GM21576 (cell line): ENCODE measurements around the gene RB1.
A peak's percentile ranks its signal among the peaks of the same experiment; 100 is the strongest.

Experiments used
- ATAC-seq: cut with Tn5 transposase; IDR thresholded peaks from one replicate; pipeline ENCODE4 v1.9.1; 2021; ENCODE audit warnings: mild to moderate bottlenecking, moderate library complexity; ENCODE audit not compliant: unreplicated experiment

RB1 gene

DNA sequence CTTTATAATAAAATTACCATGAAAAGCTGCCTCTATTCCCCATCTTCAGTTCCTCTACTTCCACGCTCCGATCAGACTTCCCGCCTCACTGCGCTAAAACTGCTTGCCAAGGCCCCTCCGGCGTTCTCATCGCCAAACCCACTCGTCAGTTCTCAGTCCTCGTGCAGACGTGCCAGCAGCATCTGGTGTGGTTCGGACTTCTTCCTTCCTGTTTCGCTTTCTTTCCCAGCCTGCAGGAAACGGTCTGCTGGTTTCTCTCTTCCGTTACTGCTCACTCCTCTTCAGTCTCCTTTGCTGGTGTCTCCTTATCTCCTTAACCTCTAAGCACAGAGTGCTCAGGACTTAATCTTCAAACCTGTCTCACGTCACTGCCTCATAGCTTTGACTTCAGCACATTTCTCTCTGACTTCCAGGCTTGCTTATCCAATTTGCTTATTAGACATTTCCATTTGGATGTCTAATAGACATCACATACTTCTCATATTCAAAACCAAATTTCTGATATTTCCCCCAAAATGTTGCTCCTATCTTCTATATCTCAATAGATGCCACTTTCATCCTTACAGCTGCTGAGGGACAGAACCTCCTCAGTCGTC lies 189.0 kb downstream of the RB1 start:
- peak; percentile 77 for ATAC-seq

DNA sequence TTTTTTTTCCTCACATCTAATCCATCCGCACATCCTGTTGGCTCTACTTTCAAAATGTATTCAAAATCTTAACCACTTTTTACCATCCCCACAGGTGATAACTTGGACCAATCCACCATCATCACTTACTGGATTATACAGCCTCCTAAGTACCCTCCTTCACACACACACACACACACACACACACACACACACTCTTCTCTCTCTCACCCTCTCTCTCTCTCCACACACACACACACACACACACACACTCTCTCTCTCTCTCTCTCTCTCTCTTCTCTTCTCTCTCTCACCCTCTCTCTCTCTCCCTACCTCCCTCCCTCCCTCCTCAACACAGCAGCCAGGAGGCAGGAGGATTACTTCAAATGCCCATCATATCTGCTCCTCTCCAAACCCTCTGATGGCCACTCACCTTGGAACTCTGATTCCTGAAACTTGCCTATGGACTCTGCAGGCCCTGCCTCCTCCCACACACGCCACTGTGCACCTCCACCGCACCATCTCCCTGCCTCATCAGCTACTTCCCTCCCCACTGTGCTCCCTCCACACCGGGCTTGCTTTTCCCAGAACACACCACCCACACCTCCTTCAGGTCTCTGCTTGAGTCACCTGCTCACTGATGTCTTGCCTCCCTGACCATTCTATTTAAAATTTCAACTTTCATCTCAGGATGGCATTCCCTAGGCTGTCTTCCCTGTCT lies 189.7 kb downstream of the RB1 start:
- ATAC-seq: no peak

- ATAC-seq: no peak
Measured at GRCh38 chr13:48493851-48494250, 190.3 kb downstream of the RB1 start.

DNA sequence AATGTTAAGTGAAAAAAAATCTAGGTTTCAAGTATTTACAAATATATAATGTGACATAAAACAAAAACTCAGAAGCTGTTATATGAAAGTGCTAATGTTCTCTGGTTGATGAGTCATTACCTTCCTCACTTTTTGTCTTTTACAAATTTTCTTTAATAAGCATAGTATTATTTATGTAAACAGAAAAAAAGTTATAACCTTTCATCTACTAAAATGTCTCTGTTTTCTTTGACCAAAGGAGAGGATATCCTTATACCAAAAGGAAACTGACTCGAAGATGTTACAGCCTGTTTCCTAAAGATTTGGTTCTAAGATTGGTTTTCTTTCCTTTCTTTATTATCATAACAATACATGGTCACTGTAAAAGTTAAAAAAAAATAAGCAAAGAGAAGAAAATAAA lies 191.3 kb downstream of the RB1 start:
- ATAC-seq: no peak

GRCh38 chr13:48496271-48497161 lies 193.0 kb downstream of the RB1 start:
- no peak for ATAC-seq

- no peak for ATAC-seq
Measured at GRCh38 chr13:48497669-48498068, 194.1 kb downstream of the RB1 start.

- ATAC-seq: no peak
Measured at GRCh38 chr13:48500652-48501197, 197.2 kb downstream of the RB1 start.

GRCh38 chr13:48501705-48502104 lies 198.2 kb downstream of the RB1 start:
- no peak for ATAC-seq

- ATAC-seq: no peak
Measured at GRCh38 chr13:48502601-48503319, 199.2 kb downstream of the RB1 start.

DNA sequence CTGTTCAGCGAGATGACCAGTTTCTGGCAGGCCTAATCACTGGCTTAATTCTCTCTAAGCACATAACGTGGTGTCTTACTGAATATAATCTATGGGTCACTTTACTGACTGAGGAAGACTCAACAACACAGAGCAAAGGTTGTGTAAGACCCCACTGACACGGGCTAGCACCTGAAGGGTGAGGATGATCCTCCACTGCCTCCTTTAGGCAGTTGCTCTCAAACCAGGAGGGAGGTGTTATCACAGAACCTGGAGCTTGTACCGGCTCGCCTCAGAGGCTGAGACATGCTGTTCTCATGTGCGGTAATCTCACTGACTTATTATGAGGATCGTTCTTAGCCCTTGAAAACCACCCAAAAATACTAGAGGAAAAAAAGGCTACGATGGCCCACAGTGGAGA lies 201.1 kb downstream of the RB1 start:
- no peak for ATAC-seq

DNA sequence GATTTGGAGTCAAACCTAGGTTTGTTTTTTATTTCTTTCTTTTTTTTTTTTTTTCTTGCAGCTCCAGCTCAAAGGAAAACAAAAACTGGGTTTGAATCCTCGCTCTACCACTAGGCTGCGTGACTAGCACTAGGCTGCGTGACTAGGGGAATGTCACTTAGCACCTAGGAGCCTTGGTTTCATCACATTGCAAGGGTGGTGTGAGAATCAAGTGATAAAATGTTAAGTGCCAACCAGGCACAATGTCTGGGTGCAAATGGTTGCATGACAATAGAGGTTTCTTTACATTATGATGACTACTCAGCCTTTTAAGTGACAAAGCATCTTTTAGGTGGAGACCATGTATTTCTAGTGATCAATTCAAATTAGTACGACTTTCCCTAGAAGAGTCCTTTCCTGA lies 201.5 kb downstream of the RB1 start:
- no peak for ATAC-seq

GRCh38 chr13:48505597-48506091 lies 202.1 kb downstream of the RB1 start:
- ATAC-seq: peak; percentile 72

GRCh38 chr13:48506092-48506701 lies 202.6 kb downstream of the RB1 start:
- ATAC-seq: peak; percentile 13

DNA sequence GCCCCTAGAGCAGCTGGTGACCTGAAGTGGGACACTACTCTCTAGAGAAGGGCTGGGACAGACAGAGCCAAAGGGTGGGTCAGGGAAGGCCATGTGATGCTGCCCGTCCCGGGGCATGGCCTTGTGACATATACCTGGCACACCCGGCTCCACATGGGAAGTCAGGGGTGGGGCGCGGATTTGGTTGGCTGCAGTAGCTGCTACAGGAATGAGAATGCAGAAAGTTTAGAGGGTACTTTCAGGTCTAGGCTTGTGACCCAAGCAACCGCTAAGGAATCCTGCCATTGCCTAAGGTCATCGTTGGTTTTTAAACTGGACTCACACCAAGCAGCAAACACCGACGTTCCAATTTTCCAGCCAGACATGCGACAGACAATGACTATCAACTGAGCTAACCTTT lies 203.5 kb downstream of the RB1 start:
- no peak for ATAC-seq

DNA sequence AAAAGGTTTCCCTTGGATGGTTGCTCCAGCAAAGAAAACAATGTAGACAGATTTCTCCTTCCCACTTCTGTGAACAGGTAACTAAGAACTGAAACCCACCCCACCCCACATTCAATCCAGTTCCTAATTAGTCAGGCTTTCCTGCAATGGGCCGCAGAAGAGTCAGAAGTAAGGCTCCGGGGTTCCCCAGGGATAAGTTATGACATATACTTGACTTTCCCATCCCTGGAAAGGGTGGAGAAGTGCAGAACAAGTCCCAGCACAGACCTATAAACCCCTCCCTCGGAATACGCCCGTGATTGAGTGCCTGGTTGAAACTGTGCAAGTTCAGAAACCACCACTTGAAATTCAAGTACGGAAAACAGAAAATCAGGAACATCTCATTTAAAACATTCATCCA lies 204.5 kb downstream of the RB1 start:
- ATAC-seq: no peak

GRCh38 chr13:48510698-48511097 lies 207.1 kb downstream of the RB1 start:
- ATAC-seq: no peak

DNA sequence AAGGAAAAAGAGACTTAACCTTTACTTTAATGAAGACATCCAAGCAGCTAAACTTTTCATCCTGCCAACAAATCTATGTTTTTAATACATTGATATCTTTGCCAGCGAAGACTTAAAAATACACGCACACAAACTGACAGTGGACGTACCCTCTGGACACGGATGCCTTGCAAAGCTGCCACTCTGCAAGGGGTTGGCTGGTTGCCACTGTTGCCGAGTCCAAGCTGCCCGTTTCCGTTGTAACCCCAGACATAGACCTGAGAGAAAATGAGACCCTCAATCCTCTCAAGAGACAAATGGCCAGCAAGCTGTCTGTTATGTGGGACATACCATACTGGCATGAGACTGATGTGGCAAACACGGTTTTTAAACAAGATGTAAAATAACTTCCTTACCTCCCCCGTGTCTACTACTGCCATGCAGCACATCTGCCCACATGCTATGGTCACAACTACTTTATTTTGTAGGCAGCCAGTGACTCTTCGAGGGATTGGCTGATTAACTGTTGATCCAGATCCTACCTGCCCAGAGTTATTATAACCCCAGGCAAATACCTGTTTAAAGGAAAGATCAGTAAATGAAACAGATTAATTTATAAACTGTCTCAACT lies 208.2 kb downstream of the RB1 start:
- ATAC-seq: no peak

DNA sequence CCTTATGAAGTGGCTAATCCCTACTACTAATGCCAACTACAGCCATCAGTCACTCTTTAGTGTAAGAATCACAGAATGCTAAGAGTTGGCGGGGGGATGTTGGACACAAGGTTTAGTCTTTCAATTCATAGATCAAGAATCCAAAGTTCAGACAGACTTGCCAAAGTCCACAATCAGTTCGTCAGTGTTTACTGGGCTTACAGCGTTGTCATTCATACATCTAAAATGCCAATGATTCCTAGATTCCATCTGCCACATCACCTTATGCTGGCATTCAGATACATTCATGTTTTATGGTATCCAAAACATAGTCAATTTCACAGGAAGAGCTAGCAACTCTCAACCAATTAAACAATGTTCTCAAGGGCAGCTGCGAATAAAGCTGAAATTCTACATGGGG lies 211.2 kb downstream of the RB1 start:
- no peak for ATAC-seq

- no peak for ATAC-seq
Measured at GRCh38 chr13:48515732-48516131, 212.2 kb downstream of the RB1 start.

- no peak for ATAC-seq
Measured at GRCh38 chr13:48518083-48518482, 214.5 kb downstream of the RB1 start.
